Suprapubic skin (tissue), 3 donors: ENCODE data around the gene TNIK.

Experiments used
- EP300 ChIP-seq: sonication (generic); formaldehyde crosslinking; IDR thresholded peaks from one replicate; pipeline ENCODE4 v1.6.1; 2017; ENCODE audit warnings: antibody characterized with exemption
- POLR2A ChIP-seq, 2 donors: fragments of 450-650 bp; IDR thresholded peaks; one replicate each; pipeline ENCODE4 v1.6.1; 2017; ENCODE audit warnings: antibody characterized with exemption in 2 of 2, mild to moderate bottlenecking in 2 of 2, moderate library complexity in 2 of 2
- TF ChIP-seq, protein P1 (sequence below), 2 donors: fragments of 200-600 bp in 1 of 2; fragments of 450-650 bp in 1 of 2; sonication (generic) in 1 of 2; IDR thresholded peaks; one replicate each; pipeline ENCODE4 v1.5.1; 2016 to 2019; ENCODE audit warnings: antibody characterized with exemption in 2 of 2, mild to moderate bottlenecking in 1 of 2, moderate library complexity in 1 of 2

- TF ChIP-seq, protein P1, sequence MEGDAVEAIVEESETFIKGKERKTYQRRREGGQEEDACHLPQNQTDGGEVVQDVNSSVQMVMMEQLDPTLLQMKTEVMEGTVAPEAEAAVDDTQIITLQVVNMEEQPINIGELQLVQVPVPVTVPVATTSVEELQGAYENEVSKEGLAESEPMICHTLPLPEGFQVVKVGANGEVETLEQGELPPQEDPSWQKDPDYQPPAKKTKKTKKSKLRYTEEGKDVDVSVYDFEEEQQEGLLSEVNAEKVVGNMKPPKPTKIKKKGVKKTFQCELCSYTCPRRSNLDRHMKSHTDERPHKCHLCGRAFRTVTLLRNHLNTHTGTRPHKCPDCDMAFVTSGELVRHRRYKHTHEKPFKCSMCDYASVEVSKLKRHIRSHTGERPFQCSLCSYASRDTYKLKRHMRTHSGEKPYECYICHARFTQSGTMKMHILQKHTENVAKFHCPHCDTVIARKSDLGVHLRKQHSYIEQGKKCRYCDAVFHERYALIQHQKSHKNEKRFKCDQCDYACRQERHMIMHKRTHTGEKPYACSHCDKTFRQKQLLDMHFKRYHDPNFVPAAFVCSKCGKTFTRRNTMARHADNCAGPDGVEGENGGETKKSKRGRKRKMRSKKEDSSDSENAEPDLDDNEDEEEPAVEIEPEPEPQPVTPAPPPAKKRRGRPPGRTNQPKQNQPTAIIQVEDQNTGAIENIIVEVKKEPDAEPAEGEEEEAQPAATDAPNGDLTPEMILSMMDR (IDR thresholded peaks at IDR 0.05) = no peak
- TF ChIP-seq EP300 (no peak), POLR2A (IDR thresholded peaks at IDR 0.05) (no peak)
Measured at GRCh38 chr3:171184372-171184771, 275.8 kb downstream of the TNIK start.
